Peyer's patch (tissue), 4 donors: ENCODE data around the gene TEK.

ENCODE experiments used
- CTCF ChIP-seq, 6 experiments: fragments of 450-650 bp in 4 of 6; fragments of 200-600 bp in 2 of 6; sonication (generic) in 1 of 6; IDR thresholded peaks; one replicate each; pipeline ENCODE4 v1.5.1; 2017 to 2019; ENCODE audit warnings: antibody characterized with exemption in 6 of 6, mild to moderate bottlenecking in 3 of 6, moderate library complexity in 1 of 6
- POLR2A ChIP-seq, 2 donors: fragments of 450-650 bp; IDR thresholded peaks; one replicate each; pipeline ENCODE4 v1.5.1; 2017; ENCODE audit warnings: antibody characterized with exemption in 2 of 2, mild to moderate bottlenecking in 2 of 2, moderate library complexity in 2 of 2

DNA sequence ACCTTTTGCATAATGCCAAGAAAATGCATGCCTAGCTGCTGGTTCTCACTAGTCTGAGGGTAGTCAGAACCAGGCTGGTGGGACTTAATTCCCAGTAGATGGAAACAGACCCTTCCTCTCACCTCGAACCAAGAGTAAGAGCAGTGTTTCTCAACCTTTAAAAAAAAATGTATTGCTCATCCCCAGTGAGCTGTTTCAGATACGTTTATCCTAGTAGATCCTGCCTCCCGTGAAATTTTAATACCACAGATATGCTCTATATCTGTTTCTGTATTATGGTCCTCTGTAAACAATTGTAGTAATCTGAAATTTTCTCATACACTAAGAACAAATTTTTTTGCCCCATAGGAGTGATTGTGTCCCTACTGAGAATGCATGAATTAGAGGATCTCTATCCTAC lies 86.2 kb downstream of the TEK start:
- TF ChIP-seq CTCF (IDR thresholded peaks at IDR 0.05) = no peak
- TF ChIP-seq POLR2A (IDR thresholded peaks at IDR 0.05) = no peak
